Activated T-helper 2 cell treated with anti-CD3 and anti-CD28 coated beads, Interferon-gamma antibody, Interleukin-2, Interleukin-4, amounts not matched to agents 10 μg/mL and 5 μg/mL and 100 μg/mL, durations not matched to agents 14 hours and 24 hours and 36 hours (primary cell): ENCODE results near the gene PAX7. TPM values are rescaled to one million over a fixed set of nuclear protein-coding genes. Genes with fewer than 3 reads are reported as not detected.

Experiments used
- DNase-seq: peaks from one replicate; pipeline ENCODE4 v3.0.0; 2021; ENCODE audit warnings: low spot score
- H3K27ac Mint-ChIP-seq: one replicate; pipeline ENCODE4 v1.8.0; 2021; ENCODE audit warnings: mixed read lengths
- H3K27me3 Mint-ChIP-seq: one replicate; pipeline ENCODE4 v1.8.0; 2021; ENCODE audit warnings: low read depth, mixed read lengths
- H3K36me3 Mint-ChIP-seq: one replicate; pipeline ENCODE4 v1.8.0; 2021; ENCODE audit warnings: low read depth, mixed read lengths
- H3K4me1 Mint-ChIP-seq: one replicate; pipeline ENCODE4 v1.8.0; 2021; ENCODE audit warnings: low read depth, mixed read lengths
- H3K4me3 Mint-ChIP-seq: one replicate; pipeline ENCODE4 v1.8.0; 2021; ENCODE audit warnings: low read depth, mild to moderate bottlenecking, moderate library complexity, mixed read lengths
- H3K9me3 Mint-ChIP-seq: one replicate; pipeline ENCODE4 v1.8.0; 2021; ENCODE audit warnings: mixed read lengths
- intact Hi-C: fragments of 100-400 bp; cut with micrococcal nuclease; formaldehyde crosslinking; loops from one replicate; pipeline ENCODE4 v1.15.1; 2023
- total RNA-seq: library from RNA; stranded (reverse); gene quantifications from 2 replicates; pipeline ENCODE4 v1.2.3, GENCODE V29; 2022

Gene PAX7
- total RNA-seq, 1 donor from 2014 or later = not detected

DNA sequence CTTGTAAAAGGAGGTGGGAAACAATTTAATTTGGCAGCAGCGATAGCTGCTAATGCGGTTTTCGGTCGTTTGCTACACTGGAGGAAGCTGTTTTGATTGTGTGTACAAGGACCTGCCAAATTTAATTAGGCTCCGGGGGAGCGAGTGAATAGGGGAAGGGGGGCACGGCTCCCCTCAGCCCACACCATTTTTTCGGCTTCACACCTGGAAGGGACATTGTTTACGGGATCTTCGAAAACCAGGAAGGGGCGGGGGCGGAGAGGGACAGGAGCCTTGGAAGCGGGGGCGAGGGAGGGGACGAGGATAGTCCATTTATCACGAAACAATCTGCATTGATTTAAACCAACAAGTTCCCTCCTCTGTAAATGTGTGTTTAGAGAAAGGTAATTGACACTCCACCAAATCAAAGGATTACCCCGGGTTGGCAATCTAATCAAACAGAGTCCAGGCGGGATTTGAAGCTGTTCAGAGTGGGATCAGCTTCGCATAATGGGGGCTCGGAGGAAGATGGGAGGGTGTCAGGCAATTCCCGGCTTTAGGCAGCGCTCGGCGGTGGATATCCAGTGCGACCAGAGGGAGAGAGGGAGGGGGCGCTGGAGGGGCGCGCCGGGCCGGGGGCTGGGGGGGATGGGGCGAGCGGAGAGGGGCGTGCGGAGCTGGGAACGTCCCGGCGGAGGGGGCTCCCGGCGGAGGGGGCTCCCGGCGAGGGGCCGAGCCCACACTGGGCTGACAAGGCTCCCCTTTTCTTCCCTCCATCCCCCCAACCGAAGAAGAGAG lies 9.8 kb downstream of the PAX7 start:
- no peak overlapping the region for H3K27ac Mint-ChIP-seq
- intact Hi-C loops = loop anchor here (5.0 kb wide), 1 partner anchor 533 kb away; the partner anchor contains the start of gene IGSF21
- peaks cover 4% of the 10 kb centered on the region for H3K4me1 Mint-ChIP-seq
- H3K36me3 Mint-ChIP-seq = peaks cover 2% of the 10 kb centered on the region
- peaks cover 91% of the 10 kb centered on the region for H3K27me3 Mint-ChIP-seq
- DNase-seq = no peak
- H3K4me3 Mint-ChIP-seq = no peak overlapping the region
- no peaks in the 10 kb centered on the region for H3K9me3 Mint-ChIP-seq

DNA sequence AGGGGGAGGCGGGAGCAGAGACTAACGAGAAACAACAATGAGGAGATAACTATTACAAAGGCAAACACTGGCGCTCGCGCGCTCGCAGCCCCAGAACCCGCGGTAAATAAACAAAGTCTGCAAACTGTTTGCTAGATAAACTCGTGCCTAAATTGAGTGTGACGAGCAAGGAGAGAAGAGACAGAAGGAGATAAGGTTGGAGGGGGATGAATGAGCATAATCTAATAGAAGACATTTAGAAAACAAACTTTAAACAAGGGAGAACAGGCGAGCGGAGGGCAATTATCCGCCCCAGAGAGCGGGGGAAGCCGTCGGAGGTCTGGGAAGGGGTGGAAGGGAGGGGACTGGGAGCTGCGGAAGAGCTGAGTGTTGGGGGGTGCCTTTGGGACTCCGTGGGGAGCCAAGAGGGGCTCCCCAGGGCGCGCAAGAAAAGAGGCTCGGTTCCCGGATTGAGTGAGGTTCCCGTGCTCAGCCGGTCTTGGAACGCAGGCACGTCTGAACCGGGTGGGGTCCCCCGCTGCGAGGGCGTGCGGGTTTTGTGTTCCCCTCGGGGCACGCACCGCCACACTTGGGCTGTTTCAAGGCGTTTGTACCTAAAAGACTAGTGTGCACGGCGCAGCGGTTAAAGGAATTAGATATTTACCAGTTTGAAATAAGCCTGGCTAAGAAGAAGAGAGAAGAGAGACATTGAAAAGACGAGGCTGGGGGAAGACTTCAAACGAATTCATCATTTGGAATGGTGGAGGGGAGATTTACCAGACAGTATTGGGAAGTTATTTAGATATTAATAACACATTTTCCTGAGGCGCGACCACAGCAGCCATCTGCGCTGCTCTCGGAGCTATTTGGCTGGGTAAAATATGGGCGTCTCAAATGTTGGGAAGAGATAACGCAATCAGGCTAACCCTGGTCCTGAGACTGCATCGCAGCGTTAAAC lies 10.6 kb downstream of the PAX7 start:
- H3K36me3 Mint-ChIP-seq = peaks cover 2% of the 10 kb centered on the region
- intact Hi-C loops = loop anchor here (5.0 kb wide), 1 partner anchor 534 kb away; the partner anchor contains the start of gene IGSF21

DNA sequence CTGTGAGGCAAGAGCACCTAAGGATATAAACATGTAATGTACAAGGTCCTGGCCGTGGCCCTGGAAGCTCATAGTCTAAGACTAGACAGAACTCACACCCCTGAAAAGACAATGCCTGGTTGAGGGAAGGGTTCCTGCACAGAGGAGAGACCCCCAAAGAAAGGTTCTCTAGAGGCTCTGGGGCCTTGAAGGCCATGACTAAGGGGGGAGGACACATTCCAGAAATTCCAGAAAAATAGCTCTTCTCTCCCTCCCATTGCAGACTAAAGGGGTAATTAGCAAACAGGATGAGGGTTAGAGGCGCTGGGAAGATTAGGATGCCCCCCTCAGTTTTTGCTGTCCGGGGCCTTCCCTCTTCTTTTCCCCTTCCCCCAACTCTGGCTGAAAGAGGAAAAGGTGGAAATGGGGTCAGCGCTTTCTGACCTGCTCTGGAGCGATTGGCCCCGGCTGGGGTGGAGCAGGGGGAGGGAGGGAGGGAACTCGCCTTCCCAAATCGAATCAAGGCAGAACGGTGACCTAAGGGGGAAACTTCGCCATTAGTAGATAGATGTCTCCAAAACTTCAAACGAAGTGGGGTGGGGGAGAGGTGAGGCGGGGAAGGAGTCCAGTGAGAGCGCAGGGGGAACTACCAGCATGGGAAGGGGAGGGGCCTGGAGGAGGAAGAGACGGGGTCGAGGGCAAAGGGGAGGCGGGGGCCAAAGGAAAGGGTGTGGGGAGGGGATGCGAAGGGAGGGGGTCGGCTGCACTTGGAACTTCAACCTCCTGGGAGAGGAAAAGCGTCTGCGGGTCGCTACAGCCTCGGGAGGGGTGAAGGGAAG lies 11.8 kb downstream of the PAX7 start:
- DNase-seq = no peak
- H3K4me1 Mint-ChIP-seq = peaks cover 4% of the 10 kb centered on the region
- intact Hi-C loops = loop anchor here (5.0 kb wide), 1 partner anchor 535 kb away; the partner anchor contains the start of gene IGSF21
- peaks cover 82% of the 10 kb centered on the region for H3K27me3 Mint-ChIP-seq
- H3K36me3 Mint-ChIP-seq = peaks cover 2% of the 10 kb centered on the region
- no peaks in the 10 kb centered on the region for H3K9me3 Mint-ChIP-seq
- no peak overlapping the region for H3K27ac Mint-ChIP-seq
- no peak overlapping the region for H3K4me3 Mint-ChIP-seq

More for the DNA sequence above, 10.6 kb downstream of the PAX7 start:
- no peak for DNase-seq
- Mint-ChIP-seq H3K27me3 (peaks cover 89% of the 10 kb centered on the region), H3K27ac (no peak overlapping the region), H3K4me3 (no peak overlapping the region), H3K9me3 (no peaks in the 10 kb centered on the region), H3K4me1 (peaks cover 4% of the 10 kb centered on the region)

GRCh38 chr1:18643154-18644012 lies 12.7 kb downstream of the PAX7 start:
- DNase-seq = no peak
- Mint-ChIP-seq H3K27me3 (peaks cover 82% of the 10 kb centered on the region), H3K4me3 (no peak overlapping the region), H3K36me3 (peaks cover 2% of the 10 kb centered on the region), H3K9me3 (no peaks in the 10 kb centered on the region), H3K4me1 (peaks cover 4% of the 10 kb centered on the region), H3K27ac (no peak overlapping the region)
- intact Hi-C loops = loop anchor here (5.0 kb wide), 1 partner anchor 536 kb away; the partner anchor contains the start of gene IGSF21

DNA sequence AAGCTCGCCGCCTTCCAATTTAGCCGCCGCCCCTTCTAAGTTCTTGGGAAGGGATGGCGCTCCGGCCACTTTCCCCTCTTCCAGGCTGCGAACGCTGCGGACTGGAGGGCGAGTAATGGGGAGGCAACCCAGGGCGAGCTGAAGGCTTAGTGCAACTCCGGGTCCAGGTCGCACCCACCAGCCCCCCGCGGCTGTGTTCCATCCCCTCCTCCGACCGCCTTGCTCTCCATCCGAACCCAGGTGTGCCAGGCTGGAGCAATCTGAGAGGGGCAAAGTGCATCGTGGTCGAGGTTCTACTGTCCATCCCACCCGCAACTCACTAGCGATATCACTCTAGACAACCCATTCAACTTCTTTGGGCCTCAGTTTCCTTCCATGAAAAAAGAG lies 13.4 kb downstream of the PAX7 start:
- H3K27me3 Mint-ChIP-seq = peaks cover 82% of the 10 kb centered on the region
- no peak for DNase-seq
- H3K9me3 Mint-ChIP-seq = no peaks in the 10 kb centered on the region
- peaks cover 4% of the 10 kb centered on the region for H3K4me1 Mint-ChIP-seq
- H3K4me3 Mint-ChIP-seq = no peak overlapping the region
- peaks cover 2% of the 10 kb centered on the region for H3K36me3 Mint-ChIP-seq
- no peak overlapping the region for H3K27ac Mint-ChIP-seq
- intact Hi-C loops = loop anchor here (5.0 kb wide), 1 partner anchor 537 kb away; the partner anchor contains the start of gene IGSF21

- intact Hi-C loops = loop anchor here (5.0 kb wide), 1 partner anchor 537 kb away; the partner anchor contains the start of gene IGSF21
- Mint-ChIP-seq H3K27ac (no peak overlapping the region), H3K4me1 (peaks cover 4% of the 10 kb centered on the region), H3K27me3 (peaks cover 79% of the 10 kb centered on the region), H3K4me3 (no peak overlapping the region), H3K9me3 (no peaks in the 10 kb centered on the region), H3K36me3 (peaks cover 2% of the 10 kb centered on the region)
- DNase-seq = no peak
These were observed 13.8 kb downstream of the PAX7 start for GRCh38 chr1:18644446-18644845.

GRCh38 chr1:18644973-18645746 lies 14.5 kb downstream of the PAX7 start:
- peaks cover 4% of the 10 kb centered on the region for H3K4me1 Mint-ChIP-seq
- no peak overlapping the region for H3K27ac Mint-ChIP-seq
- H3K9me3 Mint-ChIP-seq = no peaks in the 10 kb centered on the region
- H3K4me3 Mint-ChIP-seq = no peak overlapping the region
- intact Hi-C loops = loop anchor here (5.0 kb wide), 1 partner anchor 538 kb away; the partner anchor contains the start of gene IGSF21
- peaks cover 78% of the 10 kb centered on the region for H3K27me3 Mint-ChIP-seq
- peaks cover 2% of the 10 kb centered on the region for H3K36me3 Mint-ChIP-seq
- no peak for DNase-seq

GRCh38 chr1:18645747-18646090 lies 15.1 kb downstream of the PAX7 start:
- DNase-seq = no peak
- no peak overlapping the region for H3K27ac Mint-ChIP-seq
- H3K36me3 Mint-ChIP-seq = peaks cover 2% of the 10 kb centered on the region
- peaks cover 78% of the 10 kb centered on the region for H3K27me3 Mint-ChIP-seq
- peaks cover 4% of the 10 kb centered on the region for H3K4me1 Mint-ChIP-seq
- intact Hi-C loops = no loop called here
- no peaks in the 10 kb centered on the region for H3K9me3 Mint-ChIP-seq
- no peak overlapping the region for H3K4me3 Mint-ChIP-seq

DNA sequence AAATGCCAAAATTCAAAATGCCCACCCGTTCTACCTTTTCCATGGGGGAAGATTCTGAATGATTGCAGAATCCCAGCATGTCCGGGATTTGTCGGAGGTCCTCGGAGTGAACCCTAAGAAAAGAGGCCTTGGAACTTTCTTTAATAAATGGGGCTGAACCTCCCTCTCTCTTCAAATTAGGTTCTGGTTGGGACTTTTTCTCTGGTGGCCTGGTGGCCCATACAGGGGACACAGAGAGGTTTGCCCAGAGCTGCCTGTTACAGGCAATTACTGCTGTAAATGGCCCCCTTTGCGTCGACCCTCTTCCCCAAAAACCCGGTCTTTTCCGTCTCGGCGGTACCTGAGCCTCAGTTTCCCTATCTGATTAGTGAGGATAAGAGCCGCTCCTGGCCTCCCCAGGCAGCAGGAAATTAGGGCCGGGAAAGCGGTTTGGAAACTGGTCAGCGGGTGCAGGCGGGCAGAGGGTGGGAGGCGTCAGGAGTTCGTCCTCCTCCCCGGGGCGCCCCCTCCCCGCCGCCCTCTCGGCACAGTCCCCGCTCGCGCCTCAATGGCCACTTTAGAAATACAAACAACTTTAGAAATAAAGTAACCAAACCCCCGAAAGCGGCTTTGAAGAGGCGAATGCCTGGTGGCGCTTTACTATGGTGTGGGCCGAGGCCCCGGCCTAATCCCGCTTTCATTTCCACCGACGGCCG lies 15.6 kb downstream of the PAX7 start:
- peaks cover 77% of the 10 kb centered on the region for H3K27me3 Mint-ChIP-seq
- H3K4me1 Mint-ChIP-seq = peaks cover 4% of the 10 kb centered on the region
- no peaks in the 10 kb centered on the region for H3K36me3 Mint-ChIP-seq
- no peak overlapping the region for H3K27ac Mint-ChIP-seq
- H3K9me3 Mint-ChIP-seq = no peaks in the 10 kb centered on the region
- intact Hi-C loops = no loop called here
- DNase-seq = no peak
- H3K4me3 Mint-ChIP-seq = no peak overlapping the region

DNA sequence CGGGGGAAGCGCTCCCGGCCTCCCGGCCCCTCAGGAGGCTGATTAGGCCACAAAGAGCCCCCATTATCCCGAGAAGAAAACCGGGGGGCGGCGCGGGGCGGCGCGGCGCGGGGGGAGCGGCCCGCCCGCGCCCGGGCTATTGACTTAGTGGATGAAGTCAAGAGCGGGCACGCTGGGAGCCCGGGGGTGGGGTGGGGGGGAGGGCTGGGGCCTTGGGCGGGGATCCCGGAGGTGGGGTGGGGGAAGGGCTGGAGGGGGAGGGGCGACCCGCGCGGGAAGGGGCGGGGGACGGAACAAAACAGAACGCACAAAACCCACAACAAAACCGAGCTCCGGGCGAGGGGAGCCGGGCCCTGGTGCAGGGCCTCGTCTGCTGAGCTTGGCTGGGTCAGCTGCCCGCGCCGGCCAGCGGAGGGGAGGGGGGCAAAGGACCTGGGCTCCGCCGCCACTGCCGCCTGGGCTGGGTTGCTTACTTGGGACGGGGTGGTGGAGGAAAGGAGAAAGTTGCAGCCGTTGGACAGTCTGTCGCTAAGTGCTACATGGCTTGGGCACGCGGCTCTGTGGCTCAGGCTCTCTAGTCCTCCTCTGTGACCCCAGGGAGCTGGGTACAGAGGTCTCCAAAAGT lies 16.3 kb downstream of the PAX7 start:
- no peak overlapping the region for H3K27ac Mint-ChIP-seq
- H3K4me3 Mint-ChIP-seq = no peak overlapping the region
- H3K9me3 Mint-ChIP-seq = no peaks in the 10 kb centered on the region
- no peaks in the 10 kb centered on the region for H3K36me3 Mint-ChIP-seq
- intact Hi-C loops = no loop called here
- H3K4me1 Mint-ChIP-seq = peaks cover 6% of the 10 kb centered on the region
- H3K27me3 Mint-ChIP-seq = peaks cover 71% of the 10 kb centered on the region
- no peak for DNase-seq
